Measurements from ENCODE around the gene TNIP1. TPM values are rescaled to one million over a fixed set of nuclear protein-coding genes. Genes with fewer than 3 reads are reported as not detected.

The TNIP1 gene
- polyA plus RNA-seq, 5 donors, result 53.9 to 84.8 (median 79.3) TPM

DNA sequence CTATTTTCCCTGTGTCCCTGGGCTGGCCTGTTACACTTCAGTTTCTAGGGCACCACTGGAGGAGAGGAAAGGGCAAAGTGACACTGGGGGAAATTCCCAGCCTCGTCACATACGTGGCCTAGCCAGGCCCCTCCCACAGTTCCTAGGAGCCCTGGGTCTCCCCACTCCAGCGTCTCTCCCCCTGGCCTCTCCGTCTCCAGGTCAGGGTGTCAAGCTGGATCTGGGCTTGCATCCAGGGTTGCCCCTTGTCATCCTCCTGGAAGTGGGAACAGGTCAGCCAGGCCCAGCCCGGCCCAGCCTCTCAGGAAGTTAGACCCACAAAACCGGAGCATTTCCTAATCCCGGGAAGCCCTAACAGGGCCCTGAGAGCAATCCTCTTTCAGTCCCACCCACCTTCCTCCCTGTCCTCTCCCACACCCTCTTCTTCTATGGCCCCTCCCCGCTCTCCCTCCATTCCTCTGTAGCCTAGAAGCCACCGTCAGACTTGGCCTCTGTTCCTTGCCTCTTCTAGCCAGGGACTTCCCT is 4.7 kb upstream of the TNIP1 start:
- no peak for DNase-seq

DNA sequence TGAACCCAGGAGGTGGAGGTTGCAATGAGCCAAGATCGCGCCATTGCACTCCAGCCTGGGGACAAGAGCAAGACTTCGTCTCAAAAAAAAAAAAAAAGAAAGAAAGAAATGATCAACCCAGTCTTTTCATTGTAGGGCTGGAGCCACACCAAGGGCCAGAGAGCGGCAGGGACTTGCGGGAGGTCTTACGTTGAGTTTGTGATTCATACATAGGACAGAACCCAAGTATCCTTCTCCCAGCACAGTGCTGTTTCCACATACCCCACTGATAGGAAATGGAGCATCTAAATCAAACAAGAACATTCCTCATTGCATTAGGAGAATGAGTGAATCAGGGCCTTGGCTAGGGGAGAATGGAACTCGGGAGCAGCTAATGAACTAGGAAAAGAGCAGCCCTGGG is 3.5 kb upstream of the TNIP1 start:
- no peak for DNase-seq

DNA sequence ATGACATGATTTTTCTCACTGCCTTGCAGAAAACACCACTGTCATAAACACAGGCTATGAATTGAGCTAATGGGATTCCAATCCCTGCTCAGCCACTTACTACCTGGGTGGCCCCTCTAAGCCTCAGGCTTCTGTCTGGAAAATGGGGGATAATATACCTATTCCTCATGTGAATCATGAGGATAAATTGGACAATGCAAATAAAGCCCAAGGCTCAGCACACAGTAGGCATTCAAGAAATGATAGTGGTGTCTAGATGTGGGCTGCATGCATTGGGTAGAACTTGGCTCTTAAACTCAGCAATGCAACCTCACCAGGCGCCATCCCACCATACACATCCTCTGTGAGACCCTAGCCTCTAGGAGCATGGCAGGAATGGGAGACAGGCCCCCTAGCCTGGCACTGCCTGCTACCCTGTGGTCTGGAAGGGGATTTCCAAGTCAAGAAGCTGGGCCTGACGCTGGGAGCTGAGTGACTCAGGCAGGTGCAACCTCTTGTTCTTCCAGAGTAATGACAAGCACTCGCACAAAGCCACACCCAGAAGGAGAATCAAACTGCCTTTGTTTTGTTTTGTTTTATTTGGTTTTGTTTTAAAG is 2.3 kb upstream of the TNIP1 start:
- DNase-seq, result no peak

DNA sequence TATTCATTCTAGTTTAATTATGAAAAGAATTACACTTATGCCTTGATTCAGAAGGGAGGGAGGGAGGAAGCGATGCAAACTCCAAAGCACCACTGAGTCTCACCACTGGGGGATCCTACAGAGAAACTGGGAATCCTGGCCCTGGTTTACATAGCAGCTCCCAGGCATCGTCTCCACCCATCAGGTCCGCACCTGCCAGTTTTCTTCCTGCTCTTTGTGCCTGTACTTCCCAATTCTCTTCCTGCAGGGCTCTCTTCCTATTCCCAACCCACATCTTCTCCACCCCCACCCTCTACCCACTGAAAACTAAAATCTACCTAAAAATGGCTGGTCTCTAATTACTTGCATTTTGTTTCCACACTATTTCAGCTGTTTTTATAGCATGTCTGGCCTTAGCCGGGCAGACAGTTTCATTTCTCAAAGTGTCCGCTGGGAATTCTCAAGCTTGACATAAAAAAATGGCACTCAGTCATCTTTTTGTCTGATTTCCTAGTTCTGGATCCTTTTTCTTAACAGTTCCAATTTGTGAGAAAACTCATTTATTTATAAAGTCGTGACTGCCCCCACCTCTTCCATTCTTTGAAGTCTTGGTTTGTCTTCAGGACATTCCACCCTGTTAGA is 1.6 kb upstream of the TNIP1 start:
- no peak for DNase-seq

DNA sequence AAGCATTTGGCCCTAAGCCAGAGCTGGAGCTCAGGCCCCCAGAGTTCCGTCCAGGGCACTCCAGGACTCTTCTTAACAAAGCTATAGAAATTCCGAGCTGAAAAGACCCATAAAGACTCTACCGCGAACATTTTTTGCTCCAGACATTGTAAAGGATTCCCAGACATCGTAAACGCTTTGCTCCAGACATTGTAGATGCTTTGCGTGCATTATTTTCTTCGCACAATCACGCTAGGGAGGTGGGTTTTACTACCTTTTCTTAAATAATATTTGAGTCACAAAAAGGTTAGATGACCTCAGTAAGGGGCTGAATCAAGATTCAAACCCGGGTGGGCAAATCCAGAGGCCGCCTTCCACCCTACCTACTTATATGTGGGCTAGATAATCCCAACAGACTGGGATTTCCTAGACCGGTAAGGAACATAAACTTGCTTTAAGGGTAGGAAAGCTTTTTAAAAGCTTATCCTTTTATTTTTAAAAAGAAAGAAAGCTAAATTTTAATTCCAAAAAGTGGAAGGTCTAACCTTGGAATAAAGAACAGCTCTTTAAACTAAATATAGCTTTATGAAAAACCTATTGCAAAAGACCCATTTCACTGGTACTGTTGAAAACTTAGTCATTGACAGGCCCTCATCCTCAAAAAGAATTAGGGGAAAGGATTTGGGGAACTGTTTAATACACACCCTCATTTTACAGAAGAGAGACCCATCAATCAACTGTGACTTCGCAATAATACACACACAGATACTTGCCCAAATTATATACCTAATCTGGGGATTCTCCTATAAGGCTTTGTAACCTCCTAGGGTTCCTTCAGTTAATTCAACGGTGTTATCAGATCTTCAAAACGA is 822 bp upstream of the TNIP1 start:
- DNase-seq, result no peak

DNA sequence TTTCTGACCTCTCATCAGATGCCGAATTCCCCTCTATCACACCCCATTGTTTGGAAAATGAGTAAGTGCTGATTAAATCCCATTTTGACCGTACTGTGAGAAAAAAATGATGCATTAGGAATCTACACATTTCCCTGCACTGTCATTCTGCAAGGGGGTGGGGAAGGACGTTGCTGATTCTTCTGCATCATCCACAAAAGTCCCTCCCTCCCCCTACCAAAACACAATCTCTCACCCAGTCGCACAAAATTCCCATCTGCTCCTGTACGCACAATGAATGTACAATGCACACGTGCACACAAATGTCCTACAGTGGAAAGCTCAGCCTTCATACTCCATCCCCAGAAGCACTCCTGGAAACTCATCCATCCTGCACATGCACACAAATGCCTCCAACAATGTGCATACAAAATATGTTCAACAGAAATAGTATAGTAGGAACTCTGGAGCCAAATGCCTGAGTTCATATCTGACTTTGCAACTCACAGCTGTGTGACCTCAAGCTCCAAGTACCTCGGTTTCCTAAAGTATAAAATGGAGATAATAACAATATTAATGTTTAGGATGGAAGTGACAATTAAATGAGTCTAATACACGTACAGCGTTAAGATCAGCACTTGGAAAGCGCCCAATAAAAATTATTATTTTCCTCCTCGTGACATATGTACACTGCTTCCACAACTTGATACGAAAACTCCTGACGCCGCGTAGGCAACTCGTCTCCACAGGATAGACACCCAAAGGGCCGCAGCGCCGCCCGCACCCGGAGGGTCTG is 809 bp downstream of the TNIP1 start:
- no peak for DNase-seq

DNA sequence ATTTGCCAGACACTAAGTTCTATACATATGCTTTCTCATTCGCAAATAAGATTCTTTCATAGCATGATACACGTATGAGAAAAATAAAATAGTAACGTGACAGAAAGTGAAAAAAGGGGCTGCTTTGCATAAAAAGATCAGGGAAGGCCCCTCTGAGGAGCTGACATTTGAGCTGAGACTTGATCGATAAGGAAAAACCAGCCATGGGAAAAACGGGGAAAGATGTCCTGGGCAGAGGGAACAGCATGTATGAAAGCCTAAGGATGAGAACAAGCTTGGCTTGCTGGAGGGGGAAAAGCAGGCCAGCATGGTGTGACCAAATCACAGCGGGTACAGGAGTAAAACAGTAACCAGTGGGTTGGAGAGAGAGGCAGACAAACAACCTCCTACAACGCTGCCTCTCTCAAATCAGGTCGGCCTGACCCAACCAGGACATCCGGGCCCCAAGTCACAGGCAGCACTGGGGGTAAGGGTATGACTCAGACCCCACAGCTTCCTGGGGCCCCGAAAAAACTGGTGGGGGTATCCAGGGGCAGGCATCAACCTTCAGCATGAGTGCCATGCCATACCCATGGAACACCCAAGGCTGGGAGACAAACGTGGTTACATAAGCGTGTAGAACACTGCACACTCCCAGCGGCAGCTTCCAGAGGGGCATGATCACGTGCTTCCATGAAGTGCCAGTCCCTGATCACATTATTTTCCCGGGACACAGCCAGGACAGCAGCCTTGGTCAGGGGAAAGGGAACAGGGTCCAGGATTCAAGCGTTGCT is 2.2 kb downstream of the TNIP1 start:
- DNase-seq, result no peak

DNA sequence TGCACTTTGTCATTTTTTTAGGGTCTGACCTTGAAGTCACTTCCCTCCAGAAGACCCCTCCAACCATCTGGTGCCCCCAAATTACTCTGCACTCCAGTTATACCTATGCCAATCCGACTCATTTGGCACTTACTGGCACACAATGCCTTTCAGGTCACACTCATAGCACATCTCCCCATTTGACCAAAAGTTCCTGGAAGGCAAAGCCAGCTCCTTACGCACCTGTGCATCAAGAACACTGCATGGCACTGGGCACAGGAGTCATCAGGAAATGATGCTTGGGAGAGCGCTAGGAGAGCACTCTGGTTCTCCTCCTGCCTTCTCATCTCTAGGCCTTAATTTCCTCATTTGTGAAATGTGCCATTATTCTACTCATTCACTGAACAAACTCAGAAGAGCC is 2.9 kb downstream of the TNIP1 start:
- no peak for DNase-seq

DNA sequence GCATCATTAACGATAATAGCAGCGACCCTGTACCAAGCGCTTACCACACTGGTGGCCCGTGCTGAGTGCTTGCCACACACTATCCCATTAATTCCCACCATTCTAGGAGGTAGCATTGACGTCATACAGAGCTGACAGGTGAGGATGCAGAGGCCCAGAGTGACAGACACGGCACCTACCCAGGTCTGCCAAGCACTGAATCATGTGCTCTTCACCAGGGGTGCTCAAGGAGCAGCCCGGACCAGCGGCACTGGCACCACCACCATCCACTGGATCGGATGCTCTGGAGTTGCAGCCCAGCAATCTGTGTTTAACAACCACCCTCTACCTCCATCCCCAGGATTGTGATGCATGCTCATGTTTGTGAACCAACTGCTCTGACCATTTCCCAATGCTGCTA is 3.4 kb downstream of the TNIP1 start:
- no peak for DNase-seq

DNA sequence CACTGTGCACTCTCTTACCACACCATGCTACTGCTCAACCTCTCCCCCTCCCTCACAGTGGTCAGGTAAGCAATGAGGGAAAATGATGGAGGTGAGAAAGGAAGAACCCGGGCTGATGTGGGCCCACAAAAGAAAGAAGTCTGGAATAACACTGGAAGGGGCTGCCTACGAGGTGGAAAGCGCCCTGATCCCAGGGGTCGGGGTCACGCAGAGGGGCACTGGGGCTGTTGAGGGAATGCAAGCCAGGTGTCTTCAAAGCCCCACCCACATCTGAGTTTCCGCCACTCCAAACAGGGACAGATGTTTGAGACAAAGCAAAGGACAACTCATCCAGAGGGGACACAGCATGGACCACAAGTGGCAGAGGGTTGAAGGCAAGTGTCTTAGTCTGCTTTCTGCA is 4.2 kb downstream of the TNIP1 start:
- no peak for DNase-seq

DNA sequence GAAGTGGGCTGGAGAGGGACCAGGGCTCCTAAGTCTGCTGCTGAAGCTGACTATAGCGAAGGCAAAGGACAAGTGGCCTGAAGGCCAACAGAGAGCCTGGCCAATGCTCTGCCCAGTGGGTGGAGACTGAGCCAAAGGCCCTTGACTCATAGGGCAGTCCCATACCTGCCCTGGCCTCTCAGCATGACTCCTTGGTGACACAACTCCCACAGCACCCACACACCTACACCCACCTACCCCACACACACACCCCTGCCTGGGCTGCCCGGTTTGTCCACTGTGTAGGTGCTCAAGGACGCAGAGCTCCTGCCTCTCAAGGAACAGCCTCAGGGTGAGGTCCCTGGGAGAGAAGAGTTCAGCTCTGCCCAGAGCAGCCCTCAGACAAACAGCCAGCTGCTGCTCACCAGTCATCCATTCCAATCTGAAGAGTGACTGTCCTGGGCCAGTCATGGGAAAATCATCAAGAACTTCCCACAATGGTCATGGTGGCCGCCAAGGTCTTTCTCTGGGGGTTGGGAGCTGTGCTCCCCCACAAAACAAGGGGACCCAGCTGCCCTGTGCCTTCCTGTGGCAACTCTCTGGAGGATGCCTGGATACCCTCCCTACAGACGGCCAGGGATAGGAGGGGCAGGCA is 5.0 kb downstream of the TNIP1 start:
- no peak for DNase-seq

DNA sequence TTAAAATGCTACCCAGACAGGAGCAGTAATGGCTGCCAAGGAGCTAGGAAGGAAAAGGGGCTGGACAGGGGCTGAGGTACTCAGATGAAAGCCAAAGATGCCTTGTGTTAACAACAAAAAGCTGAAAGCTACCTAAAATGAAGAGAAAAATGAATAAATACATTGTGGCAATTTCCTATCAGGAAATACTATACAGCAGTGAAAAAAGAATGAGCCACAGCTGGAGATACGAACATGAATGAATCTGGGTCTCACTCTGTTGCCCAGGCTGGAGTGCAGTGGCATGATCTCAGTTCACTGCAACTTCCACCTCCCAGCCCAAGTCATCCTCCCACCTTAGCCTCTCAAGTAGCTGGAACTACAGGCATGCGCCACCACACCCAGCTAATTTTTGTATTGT is 6.3 kb downstream of the TNIP1 start:
- DNase-seq, result no peak

DNA sequence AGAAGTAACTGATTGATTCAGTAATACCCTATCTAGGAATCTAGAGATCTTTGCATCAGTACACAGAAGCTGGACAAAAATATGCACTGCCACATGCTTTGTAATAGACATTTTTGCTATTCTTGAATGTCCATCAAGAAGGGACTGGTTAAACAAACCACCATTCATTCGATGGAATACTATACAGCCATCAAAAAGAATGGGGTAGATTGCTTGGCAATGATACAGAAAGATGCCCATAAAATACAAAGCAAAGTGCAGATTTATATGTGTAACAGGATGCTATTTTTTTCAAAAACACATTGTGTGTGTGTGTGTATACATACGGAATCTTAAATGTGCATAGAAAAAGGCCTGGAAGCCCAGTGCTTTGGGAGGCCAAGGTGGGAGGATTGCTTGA is 7.6 kb downstream of the TNIP1 start:
- no peak for DNase-seq

DNA sequence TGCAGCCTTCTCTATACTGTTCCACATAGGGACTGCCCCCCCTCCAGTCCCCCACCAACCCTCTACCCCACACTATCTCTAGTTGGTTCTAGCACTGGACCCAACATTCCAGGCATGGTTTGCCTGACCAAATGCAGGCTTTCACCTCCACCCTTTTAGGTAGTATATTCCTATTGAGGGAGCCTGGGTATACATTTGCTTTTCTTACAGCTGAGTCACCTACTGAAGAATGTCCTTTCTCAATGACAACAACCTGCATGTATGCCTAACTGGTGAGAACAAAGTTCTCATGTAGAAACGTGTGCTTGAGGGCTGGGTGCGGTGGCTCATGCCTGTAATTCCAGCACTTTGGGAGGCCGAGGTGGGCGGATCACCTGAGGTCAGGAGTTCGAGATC is 8.2 kb downstream of the TNIP1 start:
- no peak for DNase-seq

DNA sequence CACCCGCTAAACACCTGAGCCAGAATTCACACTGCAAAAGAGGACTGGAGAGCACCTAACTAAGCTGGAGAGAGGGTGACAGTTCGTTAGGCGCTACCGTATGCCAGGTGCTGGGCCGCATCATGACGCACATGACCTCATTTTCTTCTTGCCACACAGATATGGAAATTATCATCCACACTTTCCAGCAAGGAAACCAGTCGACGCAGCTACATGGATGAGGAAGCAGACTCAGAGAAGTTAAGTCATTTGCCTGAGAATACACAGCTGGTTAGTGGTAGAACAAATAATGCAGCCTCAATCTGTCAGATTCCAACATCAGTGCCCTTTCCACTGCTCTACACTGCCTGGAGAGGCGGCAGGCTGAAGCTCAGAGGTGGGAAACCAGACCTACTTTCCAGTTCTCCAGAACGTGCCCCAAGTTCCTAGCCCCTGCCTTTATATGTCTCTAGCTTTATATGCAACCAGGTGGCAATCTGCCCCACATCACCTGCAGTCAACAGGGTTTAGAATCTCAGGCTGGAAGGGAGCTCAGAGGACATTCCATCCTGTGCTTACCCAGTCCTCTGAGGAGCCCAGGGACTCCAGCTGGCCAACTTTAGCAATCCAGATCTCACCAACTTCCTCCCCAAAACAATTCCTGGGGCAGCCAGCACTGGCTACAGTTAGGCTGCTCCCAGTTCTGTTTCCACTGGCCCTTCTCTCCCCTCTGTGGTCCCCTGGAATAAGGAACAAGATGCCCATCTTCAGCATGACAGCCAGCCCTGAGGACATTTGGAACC is 8.8 kb downstream of the TNIP1 start:
- DNase-seq, result no peak

DNA sequence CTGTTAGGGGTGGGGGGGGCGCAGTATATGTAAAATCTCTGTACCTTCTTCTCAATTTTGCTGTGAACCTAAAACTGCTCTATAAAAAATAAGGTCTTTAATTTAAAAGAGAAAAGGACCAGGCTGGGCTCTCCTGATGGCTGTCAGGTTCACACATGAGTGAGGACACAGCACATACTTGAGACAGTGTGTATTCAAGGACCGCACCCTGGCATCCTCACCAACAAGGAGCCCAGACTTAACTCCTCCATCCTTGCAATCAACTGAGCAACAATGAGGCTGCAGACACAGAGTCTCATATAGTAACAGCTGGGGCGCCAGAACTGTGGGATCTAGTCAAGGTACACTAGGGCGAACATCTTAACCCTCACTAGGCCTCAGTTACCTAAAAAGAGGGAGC is 9.8 kb downstream of the TNIP1 start:
- DNase-seq, result no peak

DNA sequence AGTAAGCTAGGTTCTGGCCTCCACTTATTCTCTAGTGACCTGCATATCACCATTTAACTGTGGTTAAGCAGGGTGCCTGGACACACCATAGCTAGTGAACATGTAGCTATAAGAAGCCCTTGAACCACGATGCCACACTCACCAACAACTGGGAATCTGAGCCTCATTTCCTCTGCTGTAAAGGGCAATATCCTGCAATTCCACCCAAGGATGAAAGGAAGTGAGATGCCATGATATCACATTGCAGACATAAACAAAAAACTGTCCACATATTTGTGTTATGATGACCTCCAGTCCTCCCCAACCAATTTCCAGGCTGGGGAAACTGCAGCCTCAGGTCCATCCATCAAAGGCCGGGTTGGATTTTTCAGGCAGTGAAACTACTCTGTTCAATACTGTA is 10.4 kb downstream of the TNIP1 start:
- DNase-seq, result no peak

DNA sequence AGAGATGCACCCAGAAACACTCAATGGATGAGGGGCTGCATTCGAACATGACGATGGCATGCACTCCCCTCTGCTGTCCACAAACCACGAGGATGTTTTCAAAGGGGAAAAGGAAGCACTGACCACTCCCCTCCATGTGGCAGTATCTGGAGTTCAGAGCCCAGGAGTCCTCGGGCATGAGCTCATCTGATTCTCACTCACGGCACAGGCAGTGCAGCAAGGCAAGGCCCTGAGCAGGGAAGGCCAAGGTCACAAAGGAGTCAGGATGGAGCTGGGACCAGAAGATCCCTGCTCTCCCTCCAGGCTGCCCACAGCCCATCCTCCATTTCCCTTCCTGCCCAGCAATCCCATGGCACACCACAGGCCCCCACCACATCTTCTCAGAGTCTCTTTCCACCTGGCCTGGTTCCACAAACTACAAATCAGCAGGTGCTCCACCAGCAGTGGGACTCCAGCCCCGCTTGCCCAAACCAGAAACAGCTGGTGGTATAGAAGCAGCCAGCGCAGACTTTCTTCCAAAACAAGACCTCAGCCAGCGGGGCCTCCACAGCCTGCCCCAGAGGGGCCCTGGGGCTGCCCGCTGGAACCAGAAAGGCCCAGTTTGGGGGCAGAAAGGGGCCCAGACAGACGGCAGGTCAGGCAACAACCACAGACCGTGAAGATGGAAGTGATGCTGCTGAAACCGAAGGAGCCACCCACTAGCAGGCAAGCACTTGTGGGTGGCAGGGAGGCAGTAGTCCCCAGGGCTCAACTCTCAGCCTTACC is 12.2 kb downstream of the TNIP1 start:
- no peak for DNase-seq
